Sigmoid colon (tissue), 4 donors: ENCODE results near the gene FYB1.

Experiments
- EP300 ChIP-seq, 4 donors: sonication (generic); formaldehyde crosslinking; IDR thresholded peaks; one replicate each; pipeline ENCODE4 v1.6.1; 2017; ENCODE audit warnings: antibody characterized with exemption in 4 of 4
- POLR2A ChIP-seq, 2 donors: fragments of 450-650 bp; IDR thresholded peaks; one replicate each; pipeline ENCODE4 v1.6.1; 2016; ENCODE audit warnings: antibody characterized with exemption in 2 of 2, mild to moderate bottlenecking in 2 of 2, moderate library complexity in 2 of 2
- POLR2AphosphoS5 ChIP-seq, 4 donors: sonication (generic); formaldehyde crosslinking; IDR thresholded peaks; one replicate each; pipeline ENCODE4 v1.6.1; 2017; ENCODE audit warnings: antibody characterized with exemption in 4 of 4
- TF ChIP-seq, protein P1 (sequence below), 4 experiments: fragments of 450-650 bp in 3 of 4; fragments of 200-600 bp in 1 of 4; IDR thresholded peaks; one replicate each; pipeline ENCODE4 v1.5.1; 2016 to 2019; ENCODE audit warnings: antibody characterized with exemption in 4 of 4, mild to moderate bottlenecking in 3 of 4, moderate library complexity in 2 of 4

DNA sequence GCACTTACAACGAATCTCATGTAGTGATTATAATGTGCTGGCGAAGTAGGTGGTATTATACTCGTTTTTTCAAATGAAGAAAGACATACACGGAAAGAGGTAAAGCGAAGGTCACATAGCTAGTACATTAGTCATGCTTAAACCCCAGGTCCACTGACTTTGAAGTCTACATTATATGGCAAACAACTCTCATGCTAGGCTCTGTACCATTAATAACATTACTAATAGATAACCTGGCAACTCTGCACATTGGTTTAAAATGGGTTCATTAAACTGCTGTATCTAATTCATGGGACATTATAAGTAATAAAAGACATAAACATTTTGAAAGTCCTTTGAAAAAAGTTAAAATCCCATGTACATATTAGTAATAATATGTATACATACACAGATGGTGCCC is 21.2 kb downstream of the FYB1 start:
- TF ChIP-seq, protein P1, sequence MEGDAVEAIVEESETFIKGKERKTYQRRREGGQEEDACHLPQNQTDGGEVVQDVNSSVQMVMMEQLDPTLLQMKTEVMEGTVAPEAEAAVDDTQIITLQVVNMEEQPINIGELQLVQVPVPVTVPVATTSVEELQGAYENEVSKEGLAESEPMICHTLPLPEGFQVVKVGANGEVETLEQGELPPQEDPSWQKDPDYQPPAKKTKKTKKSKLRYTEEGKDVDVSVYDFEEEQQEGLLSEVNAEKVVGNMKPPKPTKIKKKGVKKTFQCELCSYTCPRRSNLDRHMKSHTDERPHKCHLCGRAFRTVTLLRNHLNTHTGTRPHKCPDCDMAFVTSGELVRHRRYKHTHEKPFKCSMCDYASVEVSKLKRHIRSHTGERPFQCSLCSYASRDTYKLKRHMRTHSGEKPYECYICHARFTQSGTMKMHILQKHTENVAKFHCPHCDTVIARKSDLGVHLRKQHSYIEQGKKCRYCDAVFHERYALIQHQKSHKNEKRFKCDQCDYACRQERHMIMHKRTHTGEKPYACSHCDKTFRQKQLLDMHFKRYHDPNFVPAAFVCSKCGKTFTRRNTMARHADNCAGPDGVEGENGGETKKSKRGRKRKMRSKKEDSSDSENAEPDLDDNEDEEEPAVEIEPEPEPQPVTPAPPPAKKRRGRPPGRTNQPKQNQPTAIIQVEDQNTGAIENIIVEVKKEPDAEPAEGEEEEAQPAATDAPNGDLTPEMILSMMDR (IDR thresholded peaks at IDR 0.05), result no peak
- TF ChIP-seq POLR2AphosphoS5 (IDR thresholded peaks at IDR 0.05), result no peak
- no peak for TF ChIP-seq POLR2A (IDR thresholded peaks at IDR 0.05)
- TF ChIP-seq EP300 (IDR thresholded peaks at IDR 0.05), result no peak
